GM19240 (cell line): Measurements from ENCODE around the gene SNX8.
"Not testable (repeated sequence)": the region's sequence is repeated elsewhere in the genome, so short reads cannot be mapped to it uniquely, and the experiment has no call there.

ENCODE experiments used
- DNase-seq: peaks from one replicate; pipeline ENCODE4 v3.0.0; 2011; ENCODE audit warnings: low spot score; ENCODE audit not compliant: insufficient read length

Gene SNX8

DNA sequence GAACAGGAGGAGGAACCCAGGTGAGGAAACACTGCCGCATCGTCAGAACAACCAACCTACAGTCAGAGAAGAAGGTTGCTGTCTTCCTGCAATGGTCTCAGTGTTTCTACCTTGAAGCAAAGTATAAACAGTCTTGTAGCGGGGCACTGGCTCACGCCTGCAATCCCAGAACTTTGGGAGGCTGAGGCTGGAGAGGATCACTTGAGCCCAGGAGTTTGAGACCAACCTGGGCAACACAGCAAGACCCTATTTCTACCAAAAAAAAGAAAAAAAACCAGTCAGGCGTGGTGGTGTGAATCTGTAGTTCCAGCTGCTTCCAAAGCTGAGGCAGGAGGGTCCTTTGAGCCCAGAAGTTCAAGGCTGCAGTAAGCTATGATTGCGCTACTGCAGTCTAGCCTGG, 23.4 kb downstream of the SNX8 start:
- DNase-seq, result no peak

DNA sequence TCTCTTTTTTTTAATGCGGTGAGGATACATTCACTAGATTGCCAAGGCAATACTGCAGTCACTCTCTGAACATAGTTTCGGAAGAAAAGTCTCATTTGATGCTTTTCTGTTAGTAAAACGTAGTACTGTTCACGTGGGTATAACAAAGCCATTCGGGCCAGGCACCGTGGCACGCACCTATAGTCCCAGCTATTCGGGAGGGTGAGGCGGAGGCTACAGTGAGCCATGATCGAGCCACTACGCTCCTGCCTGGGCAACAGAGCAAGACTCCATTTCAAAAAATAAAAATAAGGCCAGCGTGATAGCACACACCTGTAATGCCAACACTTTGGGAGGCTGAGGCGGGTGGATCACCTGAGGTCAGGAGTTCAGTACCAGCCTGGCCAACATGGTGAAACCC, 24.6 kb downstream of the SNX8 start:
- DNase-seq, result no peak

DNA sequence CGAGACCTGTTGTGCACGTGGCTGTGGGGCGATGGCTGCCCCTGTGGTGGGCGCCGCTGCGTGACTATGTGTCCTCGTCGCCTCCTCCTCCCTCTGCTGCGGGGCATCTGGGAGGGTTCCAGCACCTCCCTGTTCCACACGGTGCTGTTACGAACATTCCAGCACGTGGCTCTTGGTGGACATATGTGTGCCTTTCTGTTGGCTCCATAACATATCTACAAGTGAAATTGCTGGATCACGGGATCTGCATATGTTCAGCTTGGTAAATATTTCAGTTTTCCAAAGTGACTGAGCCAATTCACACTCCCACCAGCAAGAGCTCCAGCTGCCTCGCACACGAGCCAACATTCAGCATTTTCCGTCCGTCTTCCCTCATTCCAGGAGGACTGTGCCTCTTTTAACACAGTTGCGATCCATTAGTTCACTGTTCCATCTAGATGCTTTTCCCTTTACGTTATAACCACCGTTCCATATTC, 25.1 kb downstream of the SNX8 start:
- no peak for DNase-seq

DNA sequence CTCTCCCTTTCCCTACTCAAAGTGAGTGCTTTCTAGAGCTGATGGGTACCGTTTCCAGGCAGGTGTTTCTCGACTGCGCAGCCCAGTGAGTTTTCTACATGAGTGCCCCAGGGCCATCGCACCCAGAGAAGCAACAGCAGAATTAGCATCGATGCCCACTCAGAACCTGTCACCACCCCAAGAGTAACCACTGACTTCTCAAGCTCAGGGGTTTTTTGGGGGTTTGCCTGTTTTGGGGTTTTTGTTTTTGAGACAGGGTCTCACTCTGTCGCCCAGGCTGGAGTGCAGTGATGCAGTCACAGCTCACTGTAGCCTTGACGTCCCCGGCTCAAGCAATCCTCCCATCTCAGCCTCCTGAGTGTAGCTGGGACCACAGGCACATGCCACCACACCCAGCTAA, 25.7 kb downstream of the SNX8 start:
- DNase-seq, result no peak

DNA sequence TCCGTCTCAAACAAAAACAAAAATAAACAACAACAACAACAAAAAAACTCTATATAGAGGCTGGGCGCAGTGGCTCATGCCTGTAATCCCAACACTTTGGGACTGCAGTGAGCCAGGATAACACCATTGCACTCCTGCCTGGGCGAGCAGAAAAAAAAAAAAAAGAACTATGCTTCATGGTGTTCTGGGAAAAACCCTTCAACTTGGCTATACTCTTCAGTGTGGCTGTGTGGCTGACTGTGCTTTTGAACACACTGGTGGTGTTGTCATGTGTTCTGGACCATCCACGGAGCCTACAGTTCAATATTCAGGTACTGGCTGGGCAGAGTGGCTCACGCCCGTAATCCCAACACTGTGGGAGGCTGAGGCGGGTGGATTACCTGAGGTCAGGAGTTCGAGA, 26.5 kb downstream of the SNX8 start:
- DNase-seq, result no peak

DNA sequence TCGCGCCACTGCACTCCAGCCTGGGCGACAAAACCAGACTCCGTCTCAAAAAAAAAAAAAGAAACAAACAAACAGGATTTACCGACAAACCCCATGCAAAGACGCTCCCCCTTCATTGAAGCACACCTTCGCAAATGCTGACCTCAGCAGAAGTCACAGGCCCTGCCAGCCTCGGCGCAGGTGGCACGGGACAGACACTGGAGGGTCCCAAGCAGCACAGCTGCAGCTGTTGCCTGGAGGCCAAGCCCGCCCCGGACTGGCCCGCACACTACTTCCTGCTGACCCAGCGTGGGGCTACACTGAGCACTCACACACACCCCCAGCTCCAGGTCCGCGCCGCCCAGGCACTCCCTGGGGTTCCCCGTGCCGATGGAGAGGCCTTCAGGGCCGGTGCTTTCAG, 31.2 kb downstream of the SNX8 start:
- DNase-seq, result no peak

DNA sequence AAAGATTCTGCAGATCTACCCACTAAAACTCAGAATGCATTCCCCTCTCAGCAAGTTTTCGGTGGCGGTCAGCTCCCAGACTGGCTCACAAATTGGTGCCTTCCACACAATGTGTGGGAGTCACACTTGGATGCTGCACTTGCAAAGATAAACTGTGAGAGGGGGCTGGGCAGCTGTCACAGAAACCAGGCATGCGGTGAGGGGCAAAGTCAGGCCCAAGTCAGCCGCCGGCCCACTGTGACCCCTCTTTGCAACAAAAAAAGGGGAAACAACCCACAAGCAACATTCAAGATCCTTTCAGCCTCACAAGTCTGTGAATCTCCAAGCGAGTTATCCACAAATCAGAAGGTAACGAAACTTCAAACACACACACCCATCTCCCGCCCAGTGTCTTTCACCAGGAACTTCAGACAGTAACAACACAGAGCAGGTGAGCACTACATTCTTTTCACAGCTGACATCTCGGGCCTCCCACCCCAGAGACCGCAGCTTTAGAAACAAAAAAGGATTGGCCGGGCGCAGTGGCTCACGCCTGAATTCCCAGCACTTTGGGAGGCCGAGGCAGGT, 32.0 kb downstream of the SNX8 start:
- no peak for DNase-seq

DNA sequence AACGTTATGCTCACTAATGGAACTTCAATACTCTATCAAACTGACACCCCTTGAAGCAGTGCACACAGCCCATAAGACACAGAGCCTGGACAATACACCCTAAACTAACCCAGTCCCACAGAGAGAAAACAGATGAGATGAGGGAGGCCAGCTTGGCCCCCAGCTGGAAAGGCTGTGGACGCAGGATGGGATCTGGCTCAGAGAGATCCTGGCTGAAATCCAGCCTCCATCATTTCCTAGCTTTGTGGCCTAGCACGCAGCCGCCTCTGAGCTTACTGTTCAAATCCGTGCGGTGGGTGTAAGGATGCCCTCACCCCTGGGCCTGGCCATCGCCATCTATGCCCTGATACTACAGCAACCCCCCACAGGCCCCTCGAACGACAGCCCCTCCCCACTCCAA, 32.7 kb downstream of the SNX8 start:
- no peak for DNase-seq

DNA sequence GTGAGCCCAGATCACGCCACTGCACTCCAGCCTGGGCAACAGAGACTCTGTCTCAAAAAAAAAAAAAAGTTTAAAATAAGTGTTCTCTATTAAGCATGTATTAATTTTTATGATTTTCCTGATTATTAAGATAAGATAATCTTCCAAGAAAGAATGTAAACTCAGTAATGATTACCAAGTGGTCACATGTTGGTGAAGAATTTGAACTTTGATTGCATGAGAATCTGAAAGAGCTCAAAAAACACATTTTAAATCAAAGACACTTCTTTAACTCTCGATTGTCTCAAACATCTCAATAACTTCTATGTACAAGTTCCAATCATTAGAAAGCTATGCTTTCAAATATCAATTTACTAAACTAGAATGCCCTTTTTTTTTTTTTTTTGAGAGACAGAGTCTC, 33.8 kb downstream of the SNX8 start:
- no peak for DNase-seq

DNA sequence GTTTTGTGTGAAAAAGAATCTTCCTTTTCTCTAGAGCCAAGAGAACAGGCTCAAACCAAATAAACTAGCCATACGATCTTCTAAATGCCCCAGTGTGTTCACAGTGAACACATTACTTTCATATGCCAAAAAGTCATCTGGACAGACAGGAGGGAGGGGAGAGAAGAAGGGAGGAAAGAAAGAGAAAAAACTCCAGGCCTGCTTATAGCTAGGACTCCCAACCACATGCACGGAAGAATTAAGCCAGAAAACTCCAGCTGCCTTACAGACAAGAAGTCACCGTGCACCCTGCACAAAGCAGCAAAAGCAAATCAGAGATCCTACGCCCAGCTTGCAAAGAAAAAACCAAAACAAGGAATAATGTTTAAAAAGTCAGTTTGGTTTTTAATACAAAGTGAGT, 34.3 kb downstream of the SNX8 start:
- no peak for DNase-seq

DNA sequence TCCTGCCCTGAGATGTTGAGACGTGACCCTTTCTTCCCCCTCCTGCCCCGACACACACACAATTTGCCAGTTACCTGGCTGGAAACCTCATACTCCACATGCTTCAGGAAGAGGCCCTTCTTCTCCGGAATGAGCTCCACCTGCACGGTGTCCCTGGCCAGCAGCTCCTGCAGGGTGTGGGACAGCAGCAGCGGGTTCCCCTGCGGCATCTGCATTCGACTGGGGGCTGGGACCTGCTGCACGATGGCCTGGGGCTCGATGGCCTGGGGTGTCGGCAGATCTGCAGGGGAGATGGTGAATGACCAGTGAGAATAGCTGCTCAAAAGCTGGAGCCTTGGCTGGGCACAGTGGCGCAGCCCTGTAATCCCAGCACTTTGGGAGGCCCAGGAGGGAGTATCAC, 36.2 kb downstream of the SNX8 start:
- no peak for DNase-seq

DNA sequence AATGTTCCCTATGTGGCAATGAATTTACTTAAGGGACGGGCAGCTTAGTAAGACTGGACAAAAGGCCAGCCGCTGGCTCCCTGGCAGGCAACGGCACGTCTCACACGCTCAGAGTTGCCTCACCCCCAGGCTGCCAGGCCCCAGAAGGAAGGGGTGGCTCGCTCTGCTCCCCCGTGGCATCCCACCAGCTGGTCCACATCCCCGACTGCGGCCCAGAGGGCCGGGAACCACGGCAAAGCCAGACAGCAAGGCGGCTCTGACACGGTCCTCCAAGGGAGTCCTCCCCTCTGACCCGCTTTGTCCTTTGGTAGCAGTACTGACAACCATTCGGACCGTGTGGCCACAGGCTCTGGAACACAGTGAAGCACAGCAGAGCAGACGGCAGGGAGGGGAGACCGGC, 38.1 kb downstream of the SNX8 start:
- no peak for DNase-seq

DNA sequence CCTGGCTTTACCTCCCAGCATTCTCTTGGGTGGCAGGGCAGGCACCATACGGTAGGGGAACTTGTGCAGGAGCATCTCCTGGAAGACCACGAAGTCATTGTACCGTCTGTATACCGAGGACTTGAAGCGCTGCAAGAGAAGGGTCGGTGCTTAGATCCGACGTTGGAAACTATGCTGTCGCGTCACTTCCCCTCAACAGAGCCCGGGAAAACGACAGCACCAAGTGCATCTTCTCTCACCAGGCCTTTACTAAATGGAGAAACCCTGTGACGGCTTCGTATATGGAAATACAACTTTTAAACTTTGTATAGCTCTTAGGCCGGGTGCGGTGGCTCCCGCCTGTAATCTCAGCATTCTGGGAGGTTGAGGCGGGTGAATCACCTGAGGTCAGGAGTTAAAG, 39.1 kb downstream of the SNX8 start:
- DNase-seq, result no peak

DNA sequence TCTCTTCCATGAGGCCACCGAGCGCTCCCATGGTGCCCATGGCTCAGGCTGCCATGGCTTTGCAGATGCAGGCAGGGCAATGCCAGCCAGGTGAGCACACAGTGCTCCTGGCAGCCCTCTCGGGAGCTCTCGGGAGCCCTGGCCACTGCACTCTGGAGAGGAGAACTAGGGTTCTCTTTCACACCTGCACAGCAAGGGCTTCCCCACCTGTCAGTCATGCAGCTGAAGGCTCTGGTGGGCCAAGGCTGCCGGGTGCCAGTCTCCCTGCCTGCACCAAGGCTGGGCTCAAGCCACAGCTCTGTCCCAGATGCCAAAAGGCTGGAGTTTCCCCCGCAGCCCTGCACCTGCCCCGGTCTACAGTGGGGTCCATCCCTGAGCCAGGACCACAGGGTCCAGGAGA, 39.6 kb downstream of the SNX8 start:
- no peak for DNase-seq

DNA sequence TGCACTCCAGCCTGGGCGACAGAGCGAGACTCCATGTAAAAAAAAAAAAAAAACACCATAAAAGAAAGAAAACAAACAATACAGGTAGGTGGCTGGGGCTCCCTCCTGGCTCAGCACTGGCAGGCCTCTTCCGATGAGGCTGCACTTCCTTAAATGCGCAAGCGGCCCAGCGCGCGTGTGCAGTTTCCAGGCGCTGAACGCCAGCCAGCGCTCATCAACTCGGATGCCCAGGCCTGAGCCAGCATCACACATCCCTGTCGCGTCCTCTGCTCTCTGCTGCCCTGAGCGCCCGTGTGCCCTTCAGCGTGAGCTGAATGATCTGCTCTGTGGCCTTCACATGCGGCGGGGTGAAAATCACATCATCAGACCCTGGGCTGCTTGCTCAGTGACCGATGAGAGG, 40.4 kb downstream of the SNX8 start:
- no peak for DNase-seq

DNA sequence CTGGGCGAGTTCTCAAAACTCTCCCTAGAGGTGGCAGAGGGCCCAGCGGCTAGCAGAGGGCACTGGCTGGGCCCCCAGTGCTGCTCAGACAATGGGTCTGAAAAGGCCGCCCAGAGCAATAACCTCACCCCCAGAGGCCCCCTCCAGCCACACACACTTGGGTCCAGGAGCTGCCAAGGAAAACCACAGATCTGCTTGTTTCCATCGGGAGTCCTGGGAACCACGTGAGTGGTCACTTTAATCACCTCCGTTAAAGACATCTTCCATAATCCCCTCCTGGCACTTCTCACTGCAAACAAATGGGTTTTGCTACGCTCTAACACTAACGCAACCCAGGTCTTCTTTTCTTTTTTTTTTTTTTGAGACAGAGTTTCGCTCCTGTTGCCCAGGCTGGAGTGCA, 42.2 kb downstream of the SNX8 start:
- no peak for DNase-seq

DNA sequence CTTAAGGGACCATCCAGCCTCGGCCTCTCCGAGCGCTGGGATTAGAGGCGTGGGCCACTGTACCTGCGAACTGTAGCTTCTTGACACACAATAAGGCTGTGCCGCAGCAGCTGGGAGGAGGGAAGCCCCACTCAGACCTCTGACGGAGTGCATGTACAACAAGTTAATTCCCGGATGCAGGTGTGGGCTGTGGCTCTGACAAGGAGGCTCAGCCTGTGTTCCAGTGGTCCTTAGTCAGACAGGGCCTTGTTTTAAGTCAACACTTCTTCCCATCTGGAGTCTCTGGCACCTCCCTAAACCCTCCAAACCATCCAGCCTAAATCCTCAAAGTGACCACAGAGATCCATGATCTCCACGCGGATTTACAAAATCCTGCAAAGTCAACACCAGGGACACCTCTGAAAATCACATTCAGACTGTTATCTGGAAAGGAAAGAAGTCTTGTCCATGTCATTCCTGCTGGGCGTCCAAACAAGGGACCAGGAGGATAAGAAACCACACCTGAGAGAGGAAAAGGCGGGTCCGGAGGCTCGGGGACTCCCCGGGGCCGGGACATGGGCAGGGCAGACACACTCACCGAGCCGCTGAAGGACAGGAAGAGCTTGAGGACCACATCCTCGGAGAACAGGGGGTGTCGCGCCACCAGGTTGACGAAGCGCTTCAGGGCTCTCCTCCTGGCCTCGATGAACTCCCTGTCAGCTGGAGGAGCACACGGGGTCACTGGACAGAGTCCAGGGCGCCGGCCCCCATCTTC, 42.8 kb downstream of the SNX8 start:
- no peak for DNase-seq

DNA sequence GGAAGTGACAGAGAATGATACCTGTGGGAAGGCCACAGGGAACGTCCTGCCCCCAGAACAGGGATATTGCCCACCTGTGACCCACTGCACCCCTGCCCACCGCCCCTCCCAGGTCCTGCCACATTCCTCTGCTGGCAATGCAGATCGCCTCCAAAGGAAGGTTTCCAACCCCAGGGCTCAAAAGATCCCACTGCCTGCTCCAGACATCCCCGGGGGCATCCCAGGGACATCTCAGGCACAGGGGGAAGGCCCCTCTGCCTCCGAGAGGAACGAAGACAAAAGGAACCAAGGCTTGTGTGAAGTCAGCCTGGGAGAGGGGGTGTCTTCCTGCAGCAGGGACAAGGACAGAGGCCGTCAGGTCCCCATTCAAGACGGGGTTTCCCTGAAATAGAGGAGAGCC, 43.7 kb downstream of the SNX8 start:
- DNase-seq, result no peak

DNA sequence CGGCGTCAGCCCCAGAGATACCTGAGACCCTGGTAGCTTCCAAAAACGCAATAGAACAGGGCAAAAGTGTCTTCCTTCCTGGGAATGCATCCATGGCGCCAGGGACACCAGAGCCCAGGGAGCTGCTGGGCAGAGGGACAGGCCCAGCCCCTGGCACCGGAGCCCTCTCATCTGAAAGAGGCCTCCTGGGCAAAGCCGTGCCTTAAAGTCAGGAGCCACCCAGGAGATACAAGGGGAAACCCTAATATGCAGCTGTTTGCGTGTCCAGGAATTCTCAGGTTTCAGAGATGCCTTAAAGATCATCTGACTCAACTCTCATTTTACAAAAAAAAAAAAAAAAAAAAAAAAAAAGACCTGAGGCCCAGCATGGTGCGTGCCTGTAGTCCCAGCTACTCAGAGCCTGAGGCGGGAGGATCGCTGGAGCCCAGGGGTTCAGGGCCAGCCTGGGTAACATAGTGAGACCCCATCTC, 44.2 kb downstream of the SNX8 start:
- no peak for DNase-seq

DNA sequence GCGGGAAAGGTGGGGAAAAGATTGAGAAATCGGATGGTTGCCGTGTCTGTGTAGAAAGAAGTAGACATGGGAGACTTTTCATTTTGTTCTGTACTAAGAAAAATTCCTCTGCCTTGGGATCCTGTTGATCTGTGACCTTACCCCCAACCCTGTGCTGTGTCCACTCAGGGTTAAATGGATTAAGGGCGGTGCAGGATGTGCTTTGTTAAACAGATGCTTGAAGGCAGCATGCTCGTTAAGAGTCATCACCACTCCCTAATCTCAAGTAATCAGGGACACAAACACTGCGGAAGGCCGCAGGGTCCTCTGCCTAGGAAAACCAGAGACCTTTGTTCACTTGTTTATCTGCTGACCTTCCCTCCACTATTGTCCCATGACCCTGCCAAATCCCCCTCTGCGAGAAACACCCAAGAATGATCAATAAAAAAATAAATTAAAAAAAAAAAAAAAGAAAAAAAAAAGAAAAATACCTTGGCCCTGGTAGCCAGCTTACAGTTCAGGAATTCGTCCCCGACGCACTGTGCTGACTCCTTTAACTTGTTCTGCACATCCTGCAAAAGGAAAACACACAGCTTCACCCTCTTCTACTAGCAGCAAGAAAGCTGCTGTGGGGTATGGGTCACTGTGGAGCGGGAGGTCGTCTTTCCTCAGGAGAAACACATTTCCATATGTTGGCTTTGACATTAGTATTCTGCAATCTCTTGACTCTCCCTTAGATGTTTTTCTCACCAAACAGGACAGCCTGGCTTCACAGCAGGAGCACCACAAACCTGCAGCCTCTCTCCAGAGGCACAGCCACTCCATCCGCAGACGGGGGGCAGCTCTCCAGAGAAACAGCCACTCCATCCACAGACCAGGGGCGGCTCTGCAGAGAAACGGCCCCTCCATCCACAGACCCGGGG, 44.9 kb downstream of the SNX8 start:
- DNase-seq, result not testable (repeated sequence)

DNA sequence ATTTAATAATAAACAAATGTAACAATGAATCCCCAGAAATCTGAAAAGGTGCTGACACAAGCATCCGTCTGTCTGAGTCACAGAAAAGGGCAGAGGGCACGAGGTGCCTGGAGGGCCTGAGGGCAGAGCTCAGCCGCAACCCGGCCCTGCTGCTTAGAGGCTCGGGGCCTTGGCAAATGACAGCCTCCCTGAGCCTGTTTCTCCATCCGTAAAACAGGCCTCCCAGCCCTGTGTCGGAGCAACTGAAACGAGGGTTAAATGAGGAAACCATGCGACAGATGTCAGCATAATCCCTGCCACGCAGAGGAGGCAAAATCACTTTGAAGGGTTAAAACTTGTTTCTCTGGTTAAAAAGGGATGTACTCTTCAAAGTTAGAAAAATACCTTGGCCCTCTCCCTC, 47.3 kb downstream of the SNX8 start:
- no peak for DNase-seq

DNA sequence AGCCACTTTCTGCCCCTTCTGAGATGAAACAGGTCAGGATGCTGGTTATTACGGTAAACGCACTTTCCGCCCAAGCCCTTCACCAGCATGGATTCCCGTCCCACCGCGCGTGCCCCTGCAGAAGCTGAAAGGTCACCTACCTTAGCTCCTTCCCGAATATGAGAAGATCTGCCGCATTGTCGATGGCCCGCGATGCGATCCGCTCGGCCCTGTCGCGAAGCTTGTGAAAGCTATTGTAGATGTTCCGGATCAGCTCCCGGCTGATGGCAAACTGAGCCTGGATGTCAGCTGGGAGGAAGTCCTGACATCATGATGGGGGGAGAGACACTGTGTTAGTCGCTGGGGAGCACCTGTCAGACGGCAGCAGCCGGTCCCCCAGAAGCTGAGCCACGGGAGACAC, 50.1 kb downstream of the SNX8 start:
- DNase-seq, result no peak
